GM18867 (cell line): Measurements from ENCODE around the gene ANKMY1.

Experiments
- ATAC-seq: cut with Tn5 transposase; IDR thresholded peaks from one replicate; pipeline ENCODE4 v1.9.1; 2021; ENCODE audit warnings: mild to moderate bottlenecking, moderate library complexity; ENCODE audit not compliant: unreplicated experiment

ANKMY1 gene

GRCh38 chr2:240461471-240462072 lies 96.2 kb downstream of the ANKMY1 start:
- no peak for ATAC-seq

GRCh38 chr2:240460781-240461431 lies 96.9 kb downstream of the ANKMY1 start:
- ATAC-seq, result no peak

- no peak for ATAC-seq
Observed at GRCh38 chr2:240460253-240460711, 97.5 kb downstream of the ANKMY1 start.

GRCh38 chr2:240459401-240460252 lies 98.2 kb downstream of the ANKMY1 start:
- ATAC-seq, result no peak

GRCh38 chr2:240458900-240459391 lies 98.8 kb downstream of the ANKMY1 start:
- no peak for ATAC-seq

- ATAC-seq, result no peak
Observed at GRCh38 chr2:240458044-240458899, 99.5 kb downstream of the ANKMY1 start.

- ATAC-seq, result no peak
Observed at GRCh38 chr2:240457223-240458043, 100.4 kb downstream of the ANKMY1 start.

GRCh38 chr2:240456447-240457222 lies 101.2 kb downstream of the ANKMY1 start:
- no peak for ATAC-seq

GRCh38 chr2:240455647-240456446 lies 101.9 kb downstream of the ANKMY1 start:
- ATAC-seq, result no peak

GRCh38 chr2:240455272-240455646 lies 102.5 kb downstream of the ANKMY1 start:
- ATAC-seq, result no peak

GRCh38 chr2:240454106-240454901 lies 103.5 kb downstream of the ANKMY1 start:
- ATAC-seq, result no peak

GRCh38 chr2:240453461-240454105 lies 104.2 kb downstream of the ANKMY1 start:
- ATAC-seq, result no peak

- no peak for ATAC-seq
Observed at GRCh38 chr2:240452462-240453256, 105.1 kb downstream of the ANKMY1 start.

- no peak for ATAC-seq
Observed at GRCh38 chr2:240451791-240452461, 105.9 kb downstream of the ANKMY1 start.

GRCh38 chr2:240451108-240451611 lies 106.6 kb downstream of the ANKMY1 start:
- ATAC-seq, result no peak
